Femur (tissue), 1 donor: ENCODE data around the gene SPRR2G.
"Not testable (repeated sequence)": the region's sequence is repeated elsewhere in the genome, so short reads cannot be mapped to it uniquely, and the experiment has no call there.

Experiments used
- DNase-seq: peaks from one replicate; pipeline ENCODE4 v3.0.0-alpha.2; 2017

Gene SPRR2G

GRCh38 chr1:153150846-153151245, at the start of gene SPRR2G:
Gene SPRR2G, minus strand, starts transcription at chr1:153150890. Its CDS starts 780 bp downstream, at chr1:153150110.
- no peak for DNase-seq

GRCh38 chr1:153195216-153195615, 44.5 kb upstream of the SPRR2G start:
- DNase-seq, result no peak

GRCh38 chr1:153194331-153195050, 43.8 kb upstream of the SPRR2G start:
- DNase-seq, result no peak

GRCh38 chr1:153192697-153193096, 42.0 kb upstream of the SPRR2G start:
- DNase-seq, result no peak

GRCh38 chr1:153190373-153190772, 39.7 kb upstream of the SPRR2G start:
- no peak for DNase-seq

- not testable (repeated sequence) for DNase-seq
Observed at GRCh38 chr1:153188301-153188700, 37.6 kb upstream of the SPRR2G start.

GRCh38 chr1:153180556-153180955, 29.9 kb upstream of the SPRR2G start:
- DNase-seq, result no peak

GRCh38 chr1:153178922-153179321, 28.2 kb upstream of the SPRR2G start:
- DNase-seq, result no peak

- no peak for DNase-seq
Observed at GRCh38 chr1:153174624-153175023, 23.9 kb upstream of the SPRR2G start.

GRCh38 chr1:153168686-153169085, 18.0 kb upstream of the SPRR2G start:
- no peak for DNase-seq

- no peak for DNase-seq
Observed at GRCh38 chr1:153155541-153155940, 4.9 kb upstream of the SPRR2G start.

- no peak for DNase-seq
Observed at GRCh38 chr1:153152481-153152880, 1.8 kb upstream of the SPRR2G start.

- no peak for DNase-seq
Observed at GRCh38 chr1:153141377-153141776, 9.3 kb downstream of the SPRR2G start.

GRCh38 chr1:153140484-153140883, 10.2 kb downstream of the SPRR2G start:
- no peak for DNase-seq

GRCh38 chr1:153133743-153134142, 16.9 kb downstream of the SPRR2G start:
- no peak for DNase-seq

- no peak for DNase-seq
Observed at GRCh38 chr1:153133267-153133666, 17.4 kb downstream of the SPRR2G start.

GRCh38 chr1:153128688-153129087, 22.0 kb downstream of the SPRR2G start:
- not testable (repeated sequence) for DNase-seq

- no peak for DNase-seq
Observed at GRCh38 chr1:153127296-153127695, 23.4 kb downstream of the SPRR2G start.

GRCh38 chr1:153125536-153125935, 25.2 kb downstream of the SPRR2G start:
- DNase-seq, result no peak

GRCh38 chr1:153123793-153124192, 26.9 kb downstream of the SPRR2G start:
- not testable (repeated sequence) for DNase-seq

GRCh38 chr1:153122831-153123421, 27.8 kb downstream of the SPRR2G start:
- no peak for DNase-seq

GRCh38 chr1:153120945-153121344, 29.7 kb downstream of the SPRR2G start:
- no peak for DNase-seq

- no peak for DNase-seq
Observed at GRCh38 chr1:153119491-153119971, 31.2 kb downstream of the SPRR2G start.

- DNase-seq, result not testable (repeated sequence)
Observed at GRCh38 chr1:153115264-153115663, 35.4 kb downstream of the SPRR2G start.
